Measurements from ENCODE around the gene GLIS1.

GLIS1 gene

DNA sequence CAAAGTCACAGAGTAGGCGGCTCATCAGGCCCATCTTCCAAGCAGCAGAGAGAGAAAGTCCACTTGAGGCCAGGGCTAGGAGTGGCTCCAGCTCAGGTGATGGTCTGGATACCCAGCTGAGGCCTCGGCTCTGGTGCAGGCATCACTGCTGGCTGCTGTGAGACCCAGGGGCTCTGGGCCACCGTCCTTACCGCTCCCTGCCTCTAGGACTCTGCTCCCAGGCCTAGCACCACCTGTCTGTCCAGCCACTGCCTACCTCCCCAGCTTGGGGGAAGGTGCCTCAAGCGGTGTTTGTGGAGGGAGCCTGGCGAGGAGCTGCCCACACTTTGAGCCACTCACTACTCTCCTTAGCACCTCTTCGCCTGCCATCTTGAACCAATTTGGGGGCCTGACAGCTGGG lies 221.9 kb downstream of the GLIS1 start:
- DNase-seq = no peak

DNA sequence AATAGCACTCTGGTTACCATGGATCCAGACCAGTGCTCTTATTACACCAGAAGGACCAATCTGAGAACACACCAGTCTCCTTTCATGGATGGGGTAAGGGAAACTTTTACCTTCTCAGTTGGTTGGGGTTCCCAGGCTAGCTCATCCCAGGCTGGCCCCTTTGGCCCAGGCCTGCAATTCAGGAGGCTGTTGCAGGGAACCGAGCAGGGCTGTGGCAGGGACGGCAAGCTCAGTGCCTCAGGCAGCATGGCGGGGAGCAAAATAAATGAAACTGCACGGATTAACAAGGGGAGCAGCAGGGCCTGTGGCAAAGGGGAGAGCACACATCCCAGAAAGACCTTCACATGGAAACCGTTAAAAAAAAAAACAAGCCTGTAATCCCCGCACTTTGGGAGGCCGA lies 222.8 kb downstream of the GLIS1 start:
- no peak for DNase-seq

DNA sequence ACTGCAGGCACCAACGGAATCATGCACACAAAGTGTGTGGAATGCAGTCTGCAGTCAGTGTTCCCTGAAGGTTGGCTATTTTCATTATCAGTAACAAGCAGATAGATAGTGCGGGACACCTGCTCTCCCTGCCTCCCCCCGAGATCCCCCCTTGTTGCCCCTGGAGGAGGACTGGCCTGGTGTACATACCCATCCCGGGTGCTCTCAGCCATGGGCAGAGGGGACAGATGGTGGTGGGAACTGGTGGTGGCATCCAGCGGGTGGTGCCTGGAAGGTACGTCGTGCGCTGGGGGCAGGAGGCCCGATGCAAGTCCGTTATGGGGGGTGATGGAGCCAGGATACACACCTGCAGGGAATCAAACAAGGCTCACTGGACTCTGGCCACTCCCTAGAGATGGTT lies 224.5 kb downstream of the GLIS1 start:
- DNase-seq = no peak

DNA sequence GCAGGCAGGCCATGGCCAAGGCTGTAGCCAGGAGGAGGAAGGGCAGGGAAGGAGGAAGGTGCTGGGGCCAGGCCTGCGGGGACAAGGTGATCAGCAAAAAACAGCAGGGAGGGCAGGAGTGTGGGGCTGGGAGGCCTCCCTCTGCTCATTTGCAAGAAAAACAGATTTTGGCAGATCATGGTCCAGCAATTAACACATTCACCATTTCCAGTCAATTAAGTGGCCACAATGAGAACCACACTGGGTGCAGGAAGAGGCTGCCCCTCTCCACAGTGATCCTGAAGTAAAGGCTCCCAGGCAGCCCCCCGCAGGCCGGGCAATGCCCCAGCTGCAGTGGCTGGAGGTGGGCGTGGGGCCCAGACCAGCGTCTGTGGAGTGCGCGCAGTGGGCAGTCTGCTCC lies 225.1 kb downstream of the GLIS1 start:
- DNase-seq = no peak

DNA sequence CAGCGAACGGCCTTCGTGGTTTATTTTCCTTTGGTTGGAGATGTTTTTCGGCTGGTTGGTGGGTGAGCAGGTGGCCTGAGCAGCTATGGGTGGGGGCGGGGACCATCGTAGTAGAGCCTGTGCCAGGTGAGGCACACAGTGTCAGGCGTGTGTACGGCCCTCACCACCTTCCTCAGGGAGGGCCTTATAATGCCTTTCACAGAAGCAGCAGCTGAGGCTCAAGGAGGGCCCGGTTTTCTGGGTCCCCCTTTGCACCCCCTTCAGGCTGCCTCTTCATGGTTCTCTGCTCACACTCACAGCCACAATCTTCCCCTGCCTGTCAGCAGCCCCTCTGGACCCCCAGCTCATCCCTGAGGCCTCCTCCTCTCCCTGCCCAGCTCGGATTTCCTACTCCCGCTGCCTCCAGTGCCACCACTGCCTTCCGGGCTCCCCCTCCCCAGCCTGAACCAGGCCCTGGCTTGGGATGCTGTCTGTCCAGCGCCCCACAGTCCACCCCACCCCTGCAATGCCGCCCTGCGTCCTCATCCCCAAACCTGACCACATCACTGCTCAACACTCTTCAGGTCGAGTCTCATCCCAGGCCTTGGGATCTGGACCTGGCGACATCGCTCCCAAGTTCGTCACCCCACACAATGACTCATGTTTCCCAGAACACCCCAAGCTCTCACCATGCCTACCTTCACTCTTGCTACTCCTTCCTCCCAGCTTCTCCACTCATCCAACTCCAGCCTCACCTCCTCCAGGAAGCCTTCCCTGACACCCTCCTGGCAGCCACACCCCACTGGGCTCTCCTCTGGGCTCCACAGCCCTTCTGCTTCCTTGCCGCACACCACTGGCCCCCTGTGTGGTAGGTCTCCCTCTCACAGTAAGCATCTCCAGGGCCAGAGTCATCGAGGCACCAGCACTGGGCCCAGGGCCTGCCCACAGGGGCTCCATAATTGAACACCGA lies 225.9 kb downstream of the GLIS1 start:
- DNase-seq = no peak

DNA sequence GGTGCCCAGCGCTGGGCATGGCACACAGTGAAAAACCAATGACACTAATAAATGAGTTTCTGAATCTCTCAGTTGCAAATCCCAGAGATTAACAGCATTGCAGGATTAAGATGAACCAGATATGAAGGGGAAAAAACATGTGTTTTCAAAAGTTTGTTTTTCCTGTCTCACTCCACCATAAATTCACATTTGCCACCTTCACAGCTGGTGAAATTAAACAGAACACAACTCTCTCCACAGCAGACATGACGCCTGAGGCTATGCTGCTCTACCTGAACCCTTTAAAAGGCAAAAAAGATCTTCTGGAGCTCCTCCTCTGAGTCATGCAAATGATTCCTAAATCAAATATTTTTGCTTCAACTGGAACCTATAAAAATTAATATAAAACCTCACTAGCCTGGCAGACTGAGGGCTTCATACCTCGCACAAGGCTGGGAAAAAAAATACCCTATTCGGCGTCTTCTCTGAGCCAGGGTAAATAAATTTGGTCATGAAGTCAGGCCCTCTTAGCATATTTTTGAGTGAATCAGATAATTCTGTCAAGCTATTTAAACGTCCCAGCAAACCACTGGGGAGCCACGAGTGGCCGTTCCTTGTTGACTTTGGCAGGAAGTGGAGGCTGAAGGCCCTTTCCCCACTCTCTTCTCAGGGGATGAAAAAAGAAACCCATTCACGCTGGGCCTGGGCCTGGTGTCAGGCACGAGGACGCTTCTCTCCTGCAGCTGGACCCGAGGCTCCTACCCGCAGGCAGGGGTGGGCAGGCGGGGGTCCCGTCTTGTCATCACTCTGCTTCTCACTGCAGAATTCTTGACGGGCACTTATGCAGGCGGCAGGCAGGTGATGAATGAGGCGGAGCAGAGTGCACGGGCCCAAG lies 226.8 kb downstream of the GLIS1 start:
- DNase-seq = no peak

DNA sequence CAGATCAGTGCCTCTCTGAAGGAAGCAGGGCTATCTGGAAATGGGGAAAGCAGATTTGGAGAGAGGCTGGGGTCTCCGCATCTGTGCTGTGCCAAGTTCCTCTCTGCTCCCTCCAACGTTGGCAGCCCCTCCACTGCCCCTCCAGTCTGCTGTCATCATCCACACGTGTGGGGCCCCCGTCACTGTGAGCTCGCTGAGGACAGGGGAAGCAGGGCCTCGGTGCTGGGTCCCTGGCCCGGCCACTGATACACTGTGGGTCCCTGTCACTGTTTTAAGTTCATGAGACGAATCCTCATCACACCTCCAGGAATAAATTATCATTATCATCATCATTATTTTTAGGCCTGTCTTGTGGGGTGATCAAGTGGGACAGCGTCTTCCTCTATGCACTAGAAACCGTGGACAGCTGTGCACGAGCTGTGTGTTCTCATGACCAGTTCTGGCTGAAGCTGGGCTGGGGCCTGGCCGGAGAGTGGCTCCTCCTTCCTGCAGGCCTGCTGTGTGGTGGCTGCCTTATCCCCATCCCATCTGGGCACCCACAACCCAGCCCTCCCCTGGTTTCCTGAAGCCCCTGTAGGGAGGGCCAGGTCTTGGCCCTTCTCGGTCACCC lies 227.5 kb downstream of the GLIS1 start:
- DNase-seq = no peak

DNA sequence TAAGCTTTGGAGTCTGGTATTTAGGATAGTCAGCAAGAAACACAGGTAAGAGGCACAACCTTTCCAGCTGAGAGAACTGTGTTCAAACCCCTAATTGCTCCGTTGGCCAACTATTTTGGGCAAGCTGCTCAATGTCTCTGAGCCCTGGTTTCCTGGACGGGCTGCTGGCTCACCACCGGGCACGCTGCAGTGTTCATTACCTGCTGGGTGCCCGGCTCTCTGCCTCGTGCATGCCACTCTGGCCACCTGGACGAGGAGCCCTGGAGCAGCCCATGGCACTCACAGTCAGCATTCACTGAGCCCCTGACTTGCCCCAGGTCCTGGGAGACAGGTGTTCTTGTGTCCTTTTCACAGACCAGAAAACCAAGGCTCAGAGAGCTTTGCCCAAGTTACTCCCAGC lies 228.7 kb downstream of the GLIS1 start:
- no peak for DNase-seq

DNA sequence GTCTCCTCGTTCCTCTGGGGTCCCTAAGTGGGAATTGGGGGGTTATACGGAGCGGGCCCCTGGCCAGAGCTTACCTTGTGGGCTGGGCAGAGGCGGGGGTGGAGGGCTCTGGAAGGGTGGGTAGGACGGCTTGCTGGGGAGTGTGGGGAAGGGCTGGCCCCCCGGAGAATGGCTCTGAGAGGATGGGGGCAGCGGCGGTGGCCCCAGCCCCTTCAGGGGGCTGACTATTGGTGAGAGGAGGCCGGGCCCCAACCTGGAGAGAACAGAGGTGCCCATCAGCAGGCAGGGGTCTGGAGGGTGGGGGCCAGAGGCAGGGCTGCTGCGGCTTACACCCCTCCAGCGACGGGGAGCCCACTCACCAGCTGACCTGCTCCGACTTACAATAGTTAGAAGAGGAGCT lies 229.2 kb downstream of the GLIS1 start:
- no peak for DNase-seq

DNA sequence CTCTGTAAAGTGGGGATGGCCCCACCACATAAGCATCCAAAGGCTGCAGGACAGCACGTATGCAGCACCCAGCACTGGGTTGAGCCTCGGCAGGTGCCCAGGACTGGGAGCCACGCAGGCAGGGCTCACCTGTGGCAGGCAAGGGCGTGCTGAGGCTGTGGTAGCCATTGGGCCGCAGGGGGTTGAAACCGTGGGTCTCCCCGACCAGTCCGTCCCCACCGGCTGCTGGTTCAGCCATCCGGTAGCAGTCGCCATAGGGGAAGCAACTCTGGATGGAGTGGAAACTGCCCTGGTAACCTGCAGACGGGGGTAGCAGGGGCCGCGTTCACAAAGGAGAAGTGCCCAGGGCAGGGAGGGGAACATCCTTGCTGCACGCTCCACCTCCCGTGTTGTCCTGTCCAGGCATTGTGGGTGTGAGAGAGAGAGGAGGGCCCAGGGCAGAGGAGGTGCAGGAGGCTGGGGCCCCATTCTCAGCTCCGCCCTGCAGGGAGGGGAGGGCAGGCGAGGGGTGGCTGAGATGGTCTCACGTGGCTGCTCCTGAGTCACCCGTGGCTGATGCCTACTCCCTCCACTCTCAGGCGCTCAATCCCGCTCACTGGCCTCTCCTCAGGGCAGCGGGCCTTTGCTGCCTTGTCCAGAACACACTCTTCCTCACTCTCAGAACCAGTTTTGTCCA lies 229.8 kb downstream of the GLIS1 start:
- no peak for DNase-seq

DNA sequence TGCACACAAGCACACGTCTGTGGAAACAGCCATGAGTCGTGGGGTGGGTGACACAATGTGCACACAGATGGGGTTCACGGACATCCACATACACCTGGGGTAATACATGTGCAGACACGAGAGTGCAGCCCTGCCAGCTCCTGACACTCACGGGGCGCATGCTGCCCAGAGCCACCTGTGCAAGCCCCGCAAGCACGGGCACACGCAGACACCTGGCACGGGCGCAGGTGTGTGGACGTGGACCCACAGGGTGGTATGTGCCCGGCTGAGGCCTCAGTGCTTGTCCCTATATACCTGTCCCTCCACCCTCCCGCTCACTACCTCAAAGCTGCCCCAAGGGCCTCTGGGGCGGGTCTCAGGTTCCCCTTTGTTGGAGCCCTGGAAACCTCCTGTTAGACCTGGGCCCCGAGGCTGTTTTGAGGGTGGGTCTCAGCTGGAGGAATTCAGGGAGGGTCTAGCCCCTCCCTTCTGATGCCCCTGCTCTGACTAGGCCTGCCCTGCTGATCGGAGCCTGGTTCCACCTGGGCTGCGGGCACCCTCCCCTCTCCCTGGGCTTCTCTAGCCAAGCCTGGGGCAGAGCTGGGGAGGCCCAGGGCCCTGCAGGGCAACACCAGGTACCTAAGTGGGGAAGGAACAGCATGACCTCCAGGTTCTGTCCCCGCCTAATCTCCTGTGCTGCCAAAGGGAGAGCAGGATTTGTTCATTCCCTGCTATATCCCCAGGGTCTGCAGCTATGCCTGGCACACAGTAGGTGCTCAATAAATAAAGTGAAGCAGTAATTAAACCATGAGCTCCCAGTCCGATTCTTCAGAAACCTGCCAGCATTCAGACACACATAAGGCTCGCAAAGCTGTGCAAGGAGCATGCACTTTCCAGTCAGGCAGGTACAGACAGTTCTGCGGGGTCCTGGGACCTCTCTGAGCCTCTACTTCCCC lies 230.6 kb downstream of the GLIS1 start:
- no peak for DNase-seq

DNA sequence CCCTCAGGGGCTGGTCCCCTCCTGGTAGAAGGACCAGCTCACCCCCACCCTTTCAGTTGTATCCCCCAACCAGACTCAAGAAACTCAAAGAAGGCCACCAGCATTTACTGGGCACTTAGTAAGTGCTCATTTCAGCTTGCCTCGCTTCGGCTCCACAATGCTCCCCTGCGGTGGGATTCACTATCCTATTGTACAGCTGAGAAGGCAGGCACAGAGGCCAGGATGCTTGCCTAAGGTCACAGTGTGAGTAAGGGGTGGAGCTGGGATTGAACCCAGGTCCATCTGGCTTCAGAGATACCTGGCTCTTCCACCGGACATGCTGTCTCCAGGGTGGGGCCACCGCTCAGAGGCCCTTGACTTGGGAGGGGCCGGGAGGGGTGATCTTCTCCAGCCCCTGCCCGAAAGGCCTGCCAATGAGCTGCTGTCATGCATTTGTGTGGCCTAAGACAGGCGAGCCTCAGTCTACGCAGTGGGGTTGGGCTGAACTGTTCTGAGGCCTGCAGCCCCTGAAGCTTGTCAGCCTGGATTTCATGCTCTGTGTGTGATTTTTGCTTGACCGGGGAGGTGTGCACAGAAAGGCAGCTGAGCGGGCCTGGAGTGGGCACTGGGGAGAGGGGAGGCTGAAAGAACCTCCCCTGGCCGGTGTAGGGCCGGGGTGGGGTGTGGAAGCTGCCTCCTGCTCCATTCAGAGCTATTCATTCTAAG lies 231.7 kb downstream of the GLIS1 start:
- no peak for DNase-seq

DNA sequence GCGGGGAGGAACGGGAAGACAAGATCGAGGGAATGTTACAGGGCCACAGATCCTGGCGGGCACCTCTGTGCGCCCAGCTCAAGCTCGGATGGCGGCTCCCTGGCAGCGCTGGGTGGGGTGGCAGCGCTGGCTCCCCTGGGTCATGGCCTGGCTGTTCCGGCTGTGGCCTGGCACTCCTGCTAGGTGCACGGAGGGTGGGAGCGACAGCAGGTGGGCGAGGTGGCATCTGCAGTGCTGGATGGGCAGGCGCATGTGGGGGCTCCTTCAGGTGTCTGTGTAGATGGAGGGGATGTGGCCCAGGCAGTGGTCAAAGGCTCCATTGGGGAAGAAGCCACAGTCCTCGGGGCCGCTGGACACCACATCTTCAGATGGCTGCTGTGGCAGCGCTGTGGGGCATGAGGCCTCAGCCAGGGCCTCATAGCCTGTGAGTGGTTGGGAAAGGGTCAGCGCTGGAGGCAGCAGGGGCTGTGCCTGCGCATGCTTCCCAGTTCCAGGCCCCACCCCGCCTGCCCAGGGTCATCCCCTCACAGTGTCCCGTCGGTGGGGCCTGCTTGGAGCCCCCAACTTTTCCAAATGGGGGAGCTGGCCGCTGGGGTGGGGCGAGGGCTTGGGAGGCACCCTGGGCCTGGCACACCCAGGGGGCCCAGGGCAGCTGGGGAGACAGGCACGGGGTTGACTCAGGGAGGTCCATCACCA lies 232.5 kb downstream of the GLIS1 start:
- DNase-seq = no peak

DNA sequence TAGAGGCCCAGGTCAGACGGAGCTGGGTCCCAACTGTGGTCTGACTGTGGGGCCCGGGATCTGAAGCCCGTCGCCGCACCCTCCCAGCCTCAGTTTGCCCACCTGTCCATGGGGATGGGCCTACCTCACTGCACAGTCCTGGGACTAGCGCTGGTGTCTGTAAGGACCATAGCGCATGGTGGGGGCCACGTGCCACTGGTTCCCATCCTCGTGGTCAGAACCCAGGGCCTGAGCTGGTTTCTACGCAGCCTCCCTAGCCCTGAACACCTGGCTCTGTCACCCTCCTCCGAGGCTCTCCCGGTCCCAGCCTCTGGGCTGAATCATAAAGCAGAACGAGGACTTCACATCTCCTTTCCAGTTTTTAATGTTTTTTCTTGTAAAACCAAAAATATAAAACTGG lies 233.1 kb downstream of the GLIS1 start:
- DNase-seq = no peak

DNA sequence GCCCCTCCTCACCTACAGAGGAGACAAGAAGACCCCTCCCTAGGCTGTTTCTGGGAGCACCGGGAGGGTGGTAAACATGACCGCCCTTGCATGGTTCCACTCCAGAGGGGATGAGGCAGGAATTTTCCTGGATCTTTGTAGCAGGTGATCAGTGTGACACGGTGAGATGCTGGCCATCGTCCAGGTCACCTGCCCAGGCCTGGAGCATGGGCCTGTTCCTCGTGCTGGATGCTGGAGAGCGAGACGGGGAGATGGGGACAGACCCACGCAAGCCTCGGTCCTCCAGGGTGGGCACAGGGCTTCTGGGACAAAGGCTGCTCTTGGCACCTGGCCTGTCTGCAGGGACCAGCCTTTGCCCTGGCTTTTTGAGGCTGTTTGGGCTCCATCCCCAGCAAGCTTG lies 233.6 kb downstream of the GLIS1 start:
- no peak for DNase-seq

DNA sequence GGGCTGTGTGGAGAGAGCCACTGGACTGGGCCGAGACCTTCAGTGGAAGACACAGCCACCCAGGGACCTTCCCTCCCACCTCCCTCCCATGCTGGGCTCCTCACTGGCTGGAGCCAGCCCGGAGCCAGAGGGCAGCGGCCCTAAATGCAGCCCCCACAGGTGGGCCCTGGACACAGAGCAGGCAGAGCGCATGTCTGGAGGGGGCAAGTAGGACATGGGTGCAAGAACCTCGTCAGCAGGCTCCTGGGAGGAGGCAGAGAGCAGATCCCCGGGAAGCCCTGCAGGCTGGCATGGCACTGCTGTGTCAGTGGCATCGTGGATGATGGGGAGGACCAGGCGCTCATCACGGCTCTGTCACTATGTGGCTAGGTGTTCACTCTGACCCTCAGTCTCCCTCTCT lies 234.1 kb downstream of the GLIS1 start:
- DNase-seq = no peak

DNA sequence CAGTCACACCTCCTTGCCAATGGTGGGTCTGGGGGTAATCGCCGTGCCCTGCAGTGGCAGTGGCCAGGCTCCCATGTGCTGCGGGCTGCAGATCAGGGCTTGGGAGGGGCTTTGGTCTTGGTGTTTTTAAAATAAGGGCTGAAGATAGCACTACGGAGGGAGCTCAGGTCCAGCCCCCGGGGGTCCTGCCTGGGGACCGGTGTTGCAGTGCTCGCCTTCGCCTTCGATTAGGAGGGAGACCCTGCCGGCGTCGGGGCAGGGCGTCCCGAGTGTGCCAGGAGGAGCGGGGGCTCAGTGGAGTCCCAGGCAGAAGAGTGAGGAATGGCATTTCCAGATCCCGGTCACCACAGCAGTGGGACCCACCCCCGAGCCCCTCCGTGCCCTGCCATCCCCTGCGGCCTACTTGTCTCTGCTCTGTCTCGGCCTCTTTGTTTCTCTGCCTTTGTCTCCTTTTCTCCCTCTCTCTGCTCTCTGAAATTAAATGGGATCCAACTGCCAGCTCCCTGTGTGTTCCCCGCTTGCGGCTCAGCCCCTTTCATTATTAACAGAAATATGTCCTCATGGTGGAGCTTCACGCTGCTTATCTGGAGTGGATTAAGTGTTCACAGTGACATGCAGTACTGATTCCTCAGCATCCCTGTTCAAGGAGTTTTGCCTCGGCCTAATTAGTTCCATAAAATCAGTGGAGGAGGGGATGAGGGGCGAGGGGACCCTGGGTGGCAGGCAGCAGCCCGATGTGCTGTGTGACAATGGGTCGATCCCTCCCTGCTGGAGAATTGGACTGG lies 235.3 kb downstream of the GLIS1 start:
- no peak for DNase-seq

DNA sequence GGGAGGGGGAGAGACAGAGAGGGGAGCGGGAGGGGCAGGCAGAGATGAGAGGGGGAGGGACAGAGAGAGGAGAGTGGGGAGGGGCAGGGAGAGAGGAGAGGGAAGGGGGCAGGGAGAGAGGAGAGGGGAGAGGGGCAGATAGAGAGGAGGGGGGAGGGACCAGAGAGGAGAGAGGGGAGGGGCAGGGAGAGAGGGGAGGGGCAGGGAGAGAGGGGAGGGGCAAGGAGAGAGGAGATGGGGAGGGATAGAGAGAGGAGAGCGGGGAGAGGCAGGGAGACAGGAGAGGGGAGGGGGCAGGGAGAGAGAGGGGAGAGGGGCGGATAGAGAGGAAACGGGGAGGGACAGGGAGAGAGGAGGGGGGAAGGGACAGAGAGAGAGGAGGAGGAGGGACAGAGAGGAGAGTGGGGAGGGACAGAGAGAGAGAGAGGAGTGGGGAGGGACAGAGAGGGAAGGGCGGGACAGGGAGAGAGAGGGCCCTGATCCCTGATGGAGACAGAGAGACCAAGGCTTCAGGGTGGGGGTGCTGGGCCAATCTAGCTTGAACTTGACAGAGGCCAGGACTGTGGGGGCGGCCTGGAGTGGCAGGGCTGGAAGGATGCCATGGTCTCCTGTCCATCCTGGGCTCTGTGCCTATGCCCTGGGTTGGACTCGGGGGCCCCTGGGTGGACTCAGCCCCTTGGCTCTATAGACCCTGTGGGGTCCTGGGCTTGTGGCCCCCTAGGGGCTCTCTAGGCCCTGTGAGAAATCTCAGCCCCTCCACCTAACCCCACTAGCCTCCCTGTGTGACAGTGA lies 236.1 kb downstream of the GLIS1 start:
- DNase-seq = no peak
